ENCODE results near the gene CFAP54. TPM values are rescaled to one million over a fixed set of nuclear protein-coding genes. Genes with fewer than 3 reads are reported as not detected.

Gene CFAP54
- total RNA-seq, 3 donors from 2014 or later, result 0.43 to 1.9 (median 0.82) TPM

DNA sequence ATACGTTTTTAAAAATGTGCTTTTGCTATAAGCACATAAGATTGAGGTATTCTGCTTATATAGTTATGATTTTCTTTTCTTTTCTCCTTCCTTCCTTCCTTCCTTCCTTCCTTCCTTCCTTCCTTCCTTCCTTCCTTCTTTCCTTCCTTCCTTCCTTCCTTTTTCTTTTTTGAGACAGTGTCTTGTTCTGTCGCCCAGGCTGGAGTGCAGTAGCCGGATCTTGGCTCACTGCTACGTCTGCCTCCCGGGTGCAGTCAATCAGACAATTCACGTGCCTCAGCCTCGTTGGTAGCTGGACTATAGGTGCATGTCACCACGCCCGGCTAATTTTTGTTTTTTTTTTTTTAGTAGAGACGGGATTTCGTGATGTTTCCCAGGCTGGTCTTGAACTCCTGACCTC, 5.8 kb downstream of the CFAP54 start:
- Histone ChIP-seq H3K4me3 (no peak overlapping the region), H3K9me3 (no peaks in the 10 kb centered on the region), H3K4me1 (ENCODE audit: low read depth) (no peaks in the 10 kb centered on the region), H3K36me3 (ENCODE audit: low read depth) (no peaks in the 10 kb centered on the region)
- no peak for DNase-seq
- ATAC-seq, result no peak
- intact Hi-C loops (cut with DNase I, micrococcal nuclease), result no loop called here
- TF ChIP-seq, protein P1, sequence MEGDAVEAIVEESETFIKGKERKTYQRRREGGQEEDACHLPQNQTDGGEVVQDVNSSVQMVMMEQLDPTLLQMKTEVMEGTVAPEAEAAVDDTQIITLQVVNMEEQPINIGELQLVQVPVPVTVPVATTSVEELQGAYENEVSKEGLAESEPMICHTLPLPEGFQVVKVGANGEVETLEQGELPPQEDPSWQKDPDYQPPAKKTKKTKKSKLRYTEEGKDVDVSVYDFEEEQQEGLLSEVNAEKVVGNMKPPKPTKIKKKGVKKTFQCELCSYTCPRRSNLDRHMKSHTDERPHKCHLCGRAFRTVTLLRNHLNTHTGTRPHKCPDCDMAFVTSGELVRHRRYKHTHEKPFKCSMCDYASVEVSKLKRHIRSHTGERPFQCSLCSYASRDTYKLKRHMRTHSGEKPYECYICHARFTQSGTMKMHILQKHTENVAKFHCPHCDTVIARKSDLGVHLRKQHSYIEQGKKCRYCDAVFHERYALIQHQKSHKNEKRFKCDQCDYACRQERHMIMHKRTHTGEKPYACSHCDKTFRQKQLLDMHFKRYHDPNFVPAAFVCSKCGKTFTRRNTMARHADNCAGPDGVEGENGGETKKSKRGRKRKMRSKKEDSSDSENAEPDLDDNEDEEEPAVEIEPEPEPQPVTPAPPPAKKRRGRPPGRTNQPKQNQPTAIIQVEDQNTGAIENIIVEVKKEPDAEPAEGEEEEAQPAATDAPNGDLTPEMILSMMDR (IDR thresholded peaks at IDR 0.05), result no peak

DNA sequence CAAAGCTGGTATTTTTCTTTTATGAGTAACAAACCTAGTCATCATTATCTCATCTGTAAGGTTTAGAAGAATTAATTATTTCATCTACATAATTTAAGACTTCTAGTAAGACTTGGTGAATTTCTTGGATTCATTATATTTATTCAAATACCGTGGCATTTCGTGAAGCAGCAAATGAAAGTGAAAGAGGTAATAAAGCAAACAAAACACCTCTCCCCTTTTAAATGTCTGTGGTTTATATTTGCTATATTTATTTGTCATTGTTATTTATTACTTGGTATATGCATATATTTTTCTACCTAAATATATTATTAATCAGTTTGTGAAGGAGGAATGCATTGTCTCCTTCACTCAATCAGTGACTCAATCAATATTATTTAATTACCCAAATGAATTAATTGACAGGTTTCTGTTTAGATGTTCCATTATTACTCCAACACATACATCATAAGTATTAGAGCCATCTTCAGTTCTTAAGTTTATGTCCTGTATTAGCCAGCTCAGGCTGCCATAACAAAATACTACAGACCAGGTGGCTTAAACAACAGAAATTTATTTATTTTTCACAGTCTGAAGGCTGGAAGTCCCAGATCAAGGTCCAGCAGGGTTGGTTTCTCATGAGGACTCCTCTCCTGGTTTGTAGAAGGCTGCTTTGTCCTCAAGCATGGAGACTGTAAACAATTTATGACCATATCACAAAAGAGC, 6.6 kb downstream of the CFAP54 start:
- no peak for DNase-seq
- intact Hi-C loops (cut with DNase I, micrococcal nuclease), result no loop called here
- Histone ChIP-seq H3K4me3 (no peak overlapping the region), H3K36me3 (ENCODE audit: low read depth) (no peaks in the 10 kb centered on the region), H3K4me1 (ENCODE audit: low read depth) (no peaks in the 10 kb centered on the region), H3K9me3 (no peaks in the 10 kb centered on the region)
- TF ChIP-seq, protein P1 (IDR thresholded peaks at IDR 0.05), result no peak
- ATAC-seq, result no peak

DNA sequence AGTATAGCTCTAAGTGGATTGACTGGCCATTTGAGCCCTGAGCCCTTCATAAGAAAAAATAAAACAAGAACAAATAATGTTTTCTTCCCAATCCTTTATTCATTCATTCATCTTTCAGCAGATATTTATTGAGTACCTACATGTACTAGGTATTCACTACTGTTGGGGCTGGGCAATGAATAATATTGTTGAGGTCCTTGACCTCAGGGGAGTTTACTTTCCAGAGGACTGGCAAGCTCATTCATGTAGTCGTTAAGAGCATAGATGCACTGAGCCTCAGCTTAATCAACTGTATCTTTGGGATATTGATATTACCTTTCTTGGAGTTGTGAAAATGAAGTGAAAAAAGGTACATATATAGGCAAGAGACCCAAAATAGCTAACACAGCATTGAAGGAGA, 7.6 kb downstream of the CFAP54 start:
- intact Hi-C loops (cut with DNase I, micrococcal nuclease), result no loop called here
- no peaks in the 10 kb centered on the region for H3K9me3 ChIP-seq
- ATAC-seq (no peak), DNase-seq (no peak)
- TF ChIP-seq, protein P1 (IDR thresholded peaks at IDR 0.05), result no peak
- H3K36me3 ChIP-seq (ENCODE audit: low read depth), result no peaks in the 10 kb centered on the region
- no peaks in the 10 kb centered on the region for H3K4me1 ChIP-seq (ENCODE audit: low read depth)
- no peak overlapping the region for H3K4me3 ChIP-seq

DNA sequence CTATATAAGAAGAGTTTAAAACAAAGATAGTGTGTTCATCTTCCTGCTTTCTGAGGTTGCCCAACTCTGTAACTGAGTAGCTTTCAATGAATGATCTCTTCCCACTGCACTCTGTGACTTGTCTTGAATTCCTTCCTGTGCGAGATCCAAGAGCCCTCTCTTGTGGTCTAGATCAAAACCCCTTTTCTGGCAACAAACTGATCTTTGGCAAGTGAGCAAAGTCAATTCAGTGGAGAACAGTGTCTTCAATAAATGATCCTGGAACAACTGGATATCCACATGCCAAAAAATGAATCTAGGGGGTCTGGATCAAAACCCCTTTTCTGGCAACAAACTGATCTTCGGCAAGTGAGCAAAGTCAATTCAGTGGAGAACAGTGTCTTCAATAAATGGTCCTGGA, 8.5 kb downstream of the CFAP54 start:
- no peaks in the 10 kb centered on the region for H3K4me1 ChIP-seq (ENCODE audit: low read depth)
- no peak for ATAC-seq

DNA sequence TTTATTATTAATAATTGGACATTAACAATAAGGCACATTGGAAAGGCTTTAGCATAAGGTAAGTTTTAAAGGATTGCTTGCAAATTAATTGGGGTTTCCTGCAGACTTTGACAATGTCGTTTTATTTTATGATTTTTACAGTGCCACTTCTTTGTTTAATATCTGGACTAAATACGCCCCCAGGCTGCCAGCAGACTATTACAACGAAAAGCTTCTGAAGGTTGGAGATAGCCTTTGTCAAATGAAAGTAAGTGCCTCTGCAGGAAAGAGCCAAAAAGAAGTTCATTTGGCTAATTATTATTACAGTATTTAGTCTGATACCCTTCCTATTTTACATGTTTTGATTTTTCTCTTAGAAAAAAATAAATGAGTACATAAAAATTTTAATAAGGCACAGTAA, 11.3 kb downstream of the CFAP54 start:
- no peaks in the 10 kb centered on the region for H3K36me3 ChIP-seq (ENCODE audit: low read depth)
- H3K4me1 ChIP-seq (ENCODE audit: low read depth), result no peaks in the 10 kb centered on the region
- ATAC-seq, result no peak

More for the DNA sequence above, 8.5 kb downstream of the CFAP54 start:
- Histone ChIP-seq H3K9me3 (no peaks in the 10 kb centered on the region), H3K4me3 (no peak overlapping the region), H3K36me3 (ENCODE audit: low read depth) (no peaks in the 10 kb centered on the region)
- intact Hi-C loops (cut with DNase I, micrococcal nuclease), result no loop called here
- TF ChIP-seq, protein P1 (IDR thresholded peaks at IDR 0.05), result no peak
- no peak for DNase-seq

More for the DNA sequence above, 11.3 kb downstream of the CFAP54 start:
- H3K4me3 ChIP-seq, result no peak overlapping the region
- DNase-seq, result no peak
- H3K9me3 ChIP-seq, result no peaks in the 10 kb centered on the region
- TF ChIP-seq, protein P1 (IDR thresholded peaks at IDR 0.05), result no peak
- intact Hi-C loops (cut with DNase I, micrococcal nuclease), result no loop called here

Data from mucosa of descending colon (tissue), 3 donors.